ENCODE data around the gene CACNG5. TPM values are rescaled to one million over a fixed set of nuclear protein-coding genes. Genes with fewer than 3 reads are reported as not detected.

The CACNG5 gene
- total and polyA plus RNA-seq, 2 donors (not counting 1 experiment from before 2014, with no cell fraction given): not detected

GRCh38 chr17:66810951-66811682 lies 23.8 kb upstream of the CACNG5 start:
- Histone ChIP-seq H3K27ac (ENCODE audit: low read length in 2 of 2) (no peak overlapping the region), H4K20me1 (ENCODE audit: control insufficient read depth, insufficient read depth, low read length, poor library complexity, severe bottlenecking) (no peaks in the 10 kb centered on the region), H3K9ac (ENCODE audit: low read length) (no peak overlapping the region), H3K4me3 (ENCODE audit: control extremely low read depth in 1 of 5, extremely low read depth in 1 of 5, insufficient read depth in 1 of 5, low read depth in 2 of 5, low read length in 4 of 5) (no peak overlapping the region), H3K4me1 (ENCODE audit: control insufficient read depth in 2 of 2, insufficient read depth in 2 of 2, low read length in 2 of 2) (no peaks in the 10 kb centered on the region), H3K4me2 (replicated peaks; ENCODE audit: low read depth, low read length, poor library complexity, severe bottlenecking) (no peak overlapping the region), H2AFZ (ENCODE audit: insufficient read depth, low read depth, low read length, poor library complexity, severe bottlenecking) (no peak overlapping the region), H3K36me3 (replicated peaks in 1 of 2; ENCODE audit: control extremely low read depth in 1 of 2, control insufficient read depth in 1 of 2, extremely low read depth in 1 of 2, insufficient read depth in 2 of 2, low read length in 1 of 2) (no peaks in the 10 kb centered on the region), H3K9me3 (ENCODE audit: control extremely low read depth in 1 of 3, control insufficient read depth in 2 of 3, insufficient read depth in 1 of 3, low read length in 2 of 3) (peaks cover 0 to 6% (median 0%) of the 10 kb centered on the region in 3 donors), H3K79me2 (ENCODE audit: control insufficient read depth, insufficient read depth, low read length) (no peaks in the 10 kb centered on the region), H3K27me3 (replicated peaks in 1 of 4; ENCODE audit: control extremely low read depth in 1 of 4, control insufficient read depth in 3 of 4, insufficient read depth in 4 of 4, low read length in 3 of 4) (peaks cover 0 to 16% (median 3%) of the 10 kb centered on the region in 4 experiments)
- intact Hi-C loops (cut with micrococcal nuclease): no loop called here
- DNase-seq (no peak), ATAC-seq (ENCODE audit: low read depth) (no peak)
- ChIA-PET POLR2A (no interaction called here), CTCF (no interaction called here)
- Mint-ChIP-seq H3K4me1 (no peaks in the 10 kb centered on the region), H3K9me3 (ENCODE audit: insufficient read depth) (no peaks in the 10 kb centered on the region), H3K4me3 (no peak overlapping the region), H3K27ac (no peak overlapping the region), H3K27me3 (peaks cover 44% of the 10 kb centered on the region)
- WGBS (ENCODE audit: insufficient coverage): 88% methylated on average over 6 of the region's 12 CpGs
- TF ChIP-seq CTCF (IDR thresholded peaks at IDR 0.05): no peak
- TF ChIP-seq EZH2 (IDR thresholded peaks at IDR 0.05; ENCODE audit: borderline replicate concordance, insufficient read depth, low read depth, low read length, poor library complexity, severe bottlenecking): no peak

GRCh38 chr17:66811683-66812054 lies 23.2 kb upstream of the CACNG5 start:
- no peaks in the 10 kb centered on the region for H3K79me2 ChIP-seq (ENCODE audit: control insufficient read depth, insufficient read depth, low read length)
- DNase-seq: no peak
- no peak for TF ChIP-seq CTCF (IDR thresholded peaks at IDR 0.05)
- no peak for TF ChIP-seq EZH2 (IDR thresholded peaks at IDR 0.05; ENCODE audit: borderline replicate concordance, insufficient read depth, low read depth, low read length, poor library complexity, severe bottlenecking)
- H3K27ac Mint-ChIP-seq: no peak overlapping the region
- H3K4me3 ChIP-seq (ENCODE audit: control extremely low read depth in 1 of 5, extremely low read depth in 1 of 5, insufficient read depth in 1 of 5, low read depth in 2 of 5, low read length in 4 of 5): no peak overlapping the region
- peaks cover 41% of the 10 kb centered on the region for H3K27me3 Mint-ChIP-seq
- H3K9ac ChIP-seq (ENCODE audit: low read length): no peak overlapping the region
- no peaks in the 10 kb centered on the region for H3K4me1 Mint-ChIP-seq
- H3K4me2 ChIP-seq (replicated peaks; ENCODE audit: low read depth, low read length, poor library complexity, severe bottlenecking): no peak overlapping the region
- H4K20me1 ChIP-seq (ENCODE audit: control insufficient read depth, insufficient read depth, low read length, poor library complexity, severe bottlenecking): no peaks in the 10 kb centered on the region
- CTCF ChIA-PET: no interaction called here
- WGBS (ENCODE audit: insufficient coverage): 88% methylated on average over 9 of the region's 9 CpGs
- intact Hi-C loops (cut with micrococcal nuclease): no loop called here
- H3K4me3 Mint-ChIP-seq: no peak overlapping the region
- no peaks in the 10 kb centered on the region for H3K36me3 ChIP-seq (replicated peaks in 1 of 2; ENCODE audit: control extremely low read depth in 1 of 2, control insufficient read depth in 1 of 2, extremely low read depth in 1 of 2, insufficient read depth in 2 of 2, low read length in 1 of 2)
- ATAC-seq (ENCODE audit: low read depth): no peak
- POLR2A ChIA-PET: no interaction called here
- H3K27me3 ChIP-seq (replicated peaks in 1 of 4; ENCODE audit: control extremely low read depth in 1 of 4, control insufficient read depth in 3 of 4, insufficient read depth in 4 of 4, low read length in 3 of 4): peaks cover 0 to 13% (median 3%) of the 10 kb centered on the region in 4 experiments
- no peaks in the 10 kb centered on the region for H3K4me1 ChIP-seq (ENCODE audit: control insufficient read depth in 2 of 2, insufficient read depth in 2 of 2, low read length in 2 of 2)
- peaks cover 0 to 6% (median 0%) of the 10 kb centered on the region in 3 donors for H3K9me3 ChIP-seq (ENCODE audit: control extremely low read depth in 1 of 3, control insufficient read depth in 2 of 3, insufficient read depth in 1 of 3, low read length in 2 of 3)
- no peak overlapping the region for H2AFZ ChIP-seq (ENCODE audit: insufficient read depth, low read depth, low read length, poor library complexity, severe bottlenecking)
- H3K9me3 Mint-ChIP-seq (ENCODE audit: insufficient read depth): no peaks in the 10 kb centered on the region
- no peak overlapping the region for H3K27ac ChIP-seq (ENCODE audit: low read length in 2 of 2)
